B cell (primary cell): Measurements from ENCODE around the gene SSBP3.
"Not testable (repeated sequence)": the region's sequence is repeated elsewhere in the genome, so short reads cannot be mapped to it uniquely, and the experiment has no call there.

Experiments
- EZH2 ChIP-seq: IDR thresholded peaks from 2 replicates; pipeline ENCODE4 v1.6.1; 2012; ENCODE audit warnings: borderline replicate concordance, low read depth, mild to moderate bottlenecking, moderate library complexity, low read length; ENCODE audit not compliant: insufficient read depth, poor library complexity, severe bottlenecking
- TF ChIP-seq, protein P1 (sequence below): fragments of 200-600 bp; IDR thresholded peaks from one replicate; pipeline ENCODE4 v1.8.0; 2022; ENCODE audit warnings: antibody characterized with exemption, mild to moderate bottlenecking

DNA sequence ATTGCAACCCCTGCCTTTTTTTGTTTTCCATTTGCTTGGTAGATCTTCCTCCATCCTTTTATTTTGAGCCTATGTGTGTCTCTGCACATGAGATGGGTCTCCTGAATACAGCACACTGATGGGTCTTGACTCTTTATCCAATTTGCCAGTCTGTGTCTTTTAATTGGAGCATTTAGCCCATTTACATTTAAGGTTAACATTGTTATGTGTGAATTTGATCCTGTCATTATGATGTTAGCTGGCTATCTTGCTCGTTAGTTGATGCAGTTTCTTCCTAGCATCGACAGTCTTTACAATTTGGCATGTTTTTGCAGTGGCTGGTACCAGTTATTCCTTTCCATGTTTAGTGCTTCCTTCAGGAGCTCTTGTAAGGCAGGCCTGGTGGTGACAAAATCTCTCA is 40.9 kb upstream of the SSBP3 start:
- TF ChIP-seq, protein P1, sequence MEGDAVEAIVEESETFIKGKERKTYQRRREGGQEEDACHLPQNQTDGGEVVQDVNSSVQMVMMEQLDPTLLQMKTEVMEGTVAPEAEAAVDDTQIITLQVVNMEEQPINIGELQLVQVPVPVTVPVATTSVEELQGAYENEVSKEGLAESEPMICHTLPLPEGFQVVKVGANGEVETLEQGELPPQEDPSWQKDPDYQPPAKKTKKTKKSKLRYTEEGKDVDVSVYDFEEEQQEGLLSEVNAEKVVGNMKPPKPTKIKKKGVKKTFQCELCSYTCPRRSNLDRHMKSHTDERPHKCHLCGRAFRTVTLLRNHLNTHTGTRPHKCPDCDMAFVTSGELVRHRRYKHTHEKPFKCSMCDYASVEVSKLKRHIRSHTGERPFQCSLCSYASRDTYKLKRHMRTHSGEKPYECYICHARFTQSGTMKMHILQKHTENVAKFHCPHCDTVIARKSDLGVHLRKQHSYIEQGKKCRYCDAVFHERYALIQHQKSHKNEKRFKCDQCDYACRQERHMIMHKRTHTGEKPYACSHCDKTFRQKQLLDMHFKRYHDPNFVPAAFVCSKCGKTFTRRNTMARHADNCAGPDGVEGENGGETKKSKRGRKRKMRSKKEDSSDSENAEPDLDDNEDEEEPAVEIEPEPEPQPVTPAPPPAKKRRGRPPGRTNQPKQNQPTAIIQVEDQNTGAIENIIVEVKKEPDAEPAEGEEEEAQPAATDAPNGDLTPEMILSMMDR, result not testable (repeated sequence)
- not testable (repeated sequence) for TF ChIP-seq EZH2
